AG04449 (cell line): ENCODE data around the gene ICAM4.
A peak's percentile ranks its signal among the peaks of the same experiment; 100 is the strongest.

Experiments used
- CTCF ChIA-PET: fragments of 350-600 bp; formaldehyde crosslinking; extraction: SDS; loops from one replicate; lab custom pipeline; 2021; ENCODE audit warnings: antibody characterized with exemption; lab: Yijun Ruan, JAX
- POLR2A ChIA-PET: fragments of 400-600, 350-600 bp; formaldehyde crosslinking; extraction: SDS; loops from one replicate; lab custom pipeline; 2020; ENCODE audit warnings: antibody characterized with exemption, inconsistent platforms; lab: Yijun Ruan, JAX
- DNase-seq: peaks from one replicate; pipeline ENCODE4 v3.0.0-alpha.2; 2010; ENCODE audit warnings: low read depth, low spot score
- H3K4me3 ChIP-seq: 2 replicates; pipeline ENCODE4 v1.5.1; 2011; ENCODE audit warnings: low read depth, mild to moderate bottlenecking, control low read depth, low read length
- CTCF ChIP-seq: IDR thresholded peaks from one replicate; pipeline ENCODE4 v1.5.1; 2011; ENCODE audit warnings: mild to moderate bottlenecking, moderate library complexity, low read length, control low read depth, inconsistent platforms; ENCODE audit not compliant: insufficient read depth; ENCODE audit errors: missing control alignments

ICAM4 gene

GRCh38 chr19:10256970-10257615 is 29.7 kb upstream of the ICAM4 start:
- TF ChIP-seq CTCF: no peak
- ChIA-PET POLR2A (interaction anchor here (1.2 kb wide), 1 partner anchor 131 kb away, joined by 3 read pairs; no protein-coding TSS in a partner anchor), CTCF (interaction anchor here (1.3 to 19.7 kb wide), 3 partner anchors 12 to 130 kb away, joined by 3 to 1180 read pairs (median 98); partner anchors contain the start of genes CDC37, ICAM1 and TYK2)
- no peak for DNase-seq
- no peak overlapping the region for H3K4me3 ChIP-seq

- POLR2A ChIA-PET: interaction anchor here (1.0 to 1.6 kb wide), 2 partner anchors 8 to 77 kb away, joined by 3 to 5 read pairs; no protein-coding TSS in a partner anchor
- DNase-seq: no peak
- H3K4me3 ChIP-seq: no peak overlapping the region
- CTCF ChIA-PET: interaction anchor here (0.6 to 19.7 kb wide), 38 partner anchors 8 to 443 kb away, joined by 3 to 1180 read pairs (median 4); partner anchors contain the start of genes CDC37, DNMT1, ICAM1 and ICAM5
- TF ChIP-seq CTCF: no peak
These were observed 28.6 kb upstream of the ICAM4 start for GRCh38 chr19:10258080-10258710.

DNA sequence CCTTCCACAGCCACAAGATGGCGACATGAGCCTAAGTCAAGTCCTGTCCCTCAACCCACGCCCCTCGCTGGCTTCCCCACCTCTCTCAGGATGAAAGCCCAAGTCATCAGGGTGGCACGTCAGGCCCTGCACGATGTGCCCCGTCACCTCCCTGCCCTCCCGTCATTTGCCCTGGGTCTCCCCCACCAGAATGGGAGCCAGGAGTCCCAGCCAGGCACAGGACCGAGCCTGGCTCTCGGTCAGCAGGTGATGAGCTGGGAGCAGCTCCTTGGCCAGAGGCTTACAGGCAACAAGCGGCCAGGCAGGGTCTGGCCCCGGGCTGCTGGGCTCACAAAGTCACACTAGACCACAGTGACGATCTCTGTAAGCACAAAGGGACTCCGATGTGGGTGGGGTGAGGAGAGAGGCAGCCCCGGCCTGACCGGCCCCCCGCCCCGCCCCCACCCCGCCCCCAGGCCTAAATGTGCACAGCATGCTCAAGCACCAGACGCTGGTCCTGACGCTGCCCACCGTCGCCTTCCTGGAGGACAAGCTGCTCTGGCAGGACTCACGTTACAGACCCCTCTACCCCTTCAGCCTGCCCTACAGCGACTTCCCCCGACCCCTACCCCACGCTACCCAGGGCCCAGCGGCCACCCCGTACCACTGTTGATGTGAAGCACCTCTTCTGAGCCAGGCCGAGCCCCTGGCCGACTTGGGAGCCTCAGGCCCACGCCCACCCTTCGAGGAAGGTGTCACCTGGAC is 27.4 kb upstream of the ICAM4 start:
- H3K4me3 ChIP-seq: no peak overlapping the region
- TF ChIP-seq CTCF: peak; percentile 71
- POLR2A ChIA-PET: interaction anchor here (1.0 to 1.6 kb wide), 2 partner anchors 9 to 76 kb away, joined by 3 to 5 read pairs; no protein-coding TSS in a partner anchor
- CTCF ChIA-PET: interaction anchor here (0.6 to 19.7 kb wide), 50 partner anchors 9 to 442 kb away, joined by 3 to 1180 read pairs (median 4); partner anchors contain the start of genes CDC37, DNMT1, ICAM1 and ICAM4
- no peak for DNase-seq

DNA sequence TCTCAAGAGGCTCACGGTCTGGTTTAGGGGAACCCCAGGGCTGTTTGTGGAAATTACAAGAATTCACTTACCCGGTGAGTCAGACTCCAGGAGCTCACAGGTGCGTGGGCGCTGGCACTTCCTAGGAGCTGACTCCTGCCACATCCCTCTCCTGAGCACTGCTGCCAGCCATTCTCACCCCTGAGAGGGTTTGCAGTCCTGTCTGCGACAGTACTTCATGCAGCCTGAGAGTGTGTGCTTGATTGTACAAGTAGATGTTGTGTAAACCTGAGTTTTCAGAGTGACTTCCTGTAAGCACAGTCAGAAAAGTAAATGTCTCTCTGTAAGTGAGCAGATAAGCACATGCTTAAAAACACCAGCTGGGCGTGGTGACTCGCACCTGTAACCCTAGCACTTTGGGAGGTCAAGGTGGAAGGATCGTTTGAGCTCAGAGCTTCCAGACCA is 26.6 kb upstream of the ICAM4 start:
- TF ChIP-seq CTCF: no peak
- POLR2A ChIA-PET: no interaction called here
- DNase-seq: no peak

DNA sequence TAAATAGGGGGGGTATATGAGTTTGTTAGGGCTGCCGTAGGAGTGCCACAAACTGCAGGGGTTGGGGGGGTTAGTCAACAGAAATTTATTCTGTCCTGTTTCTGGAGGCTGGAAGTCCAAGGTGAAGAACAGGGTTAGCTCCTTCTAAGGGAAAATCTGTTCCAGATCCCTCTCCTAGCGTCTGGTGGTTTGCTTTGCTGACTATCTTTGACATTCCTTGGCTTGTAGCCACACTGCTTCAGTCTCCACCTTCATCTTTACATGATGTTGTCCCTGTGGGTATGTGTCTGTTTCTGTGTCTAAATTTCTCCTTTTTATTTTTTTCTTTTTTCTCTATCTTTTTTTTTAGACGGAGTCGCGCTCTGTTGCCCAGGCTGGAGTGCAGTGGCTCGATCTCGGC is 24.0 kb upstream of the ICAM4 start:
- ChIA-PET POLR2A (no interaction called here), CTCF (interaction anchor here (1.5 to 19.7 kb wide), 2 partner anchors 9 to 124 kb away, joined by 5 to 1180 read pairs; partner anchors contain the start of genes CDC37, ICAM1 and TYK2)
- no peak for DNase-seq
- no peak for TF ChIP-seq CTCF
- no peak overlapping the region for H3K4me3 ChIP-seq

More for the DNA sequence above, 26.6 kb upstream of the ICAM4 start:
- no peak overlapping the region for H3K4me3 ChIP-seq
- CTCF ChIA-PET: interaction anchor here (0.7 to 19.7 kb wide), 26 partner anchors 9 to 330 kb away, joined by 3 to 1180 read pairs (median 4); partner anchors contain the start of genes CDC37, ICAM1, ICAM4 and ICAM5
